Prostate gland (tissue), 2 donors: ENCODE data around the gene ATP9B.

Experiments
- CTCF ChIP-seq, 4 experiments: fragments of 200-600 bp in 2 of 4; fragments of 450-650 bp in 2 of 4; sonication (generic) in 2 of 4; IDR thresholded peaks; 1 replicate in 3 of 4; 2 replicates in 1 of 4; pipeline ENCODE4 v1.5.1; 2016 to 2019; ENCODE audit warnings: antibody characterized with exemption in 4 of 4, mild to moderate bottlenecking in 2 of 4, moderate library complexity in 2 of 4
- POLR2A ChIP-seq: fragments of 450-650 bp; IDR thresholded peaks from one replicate; pipeline ENCODE4 v1.6.1; 2016; ENCODE audit warnings: antibody characterized with exemption, mild to moderate bottlenecking

GRCh38 chr18:79299711-79300110 lies 230.5 kb downstream of the ATP9B start:
- no peak for TF ChIP-seq CTCF (IDR thresholded peaks at IDR 0.05)
- TF ChIP-seq POLR2A: no peak
